Sciatic nerve (tissue), 2 donors: ENCODE measurements around the gene SPINT3. TPM values are rescaled to one million over a fixed set of nuclear protein-coding genes. Genes with fewer than 3 reads are reported as not detected.
"Not testable (repeated sequence)": the region's sequence is repeated elsewhere in the genome, so short reads cannot be mapped to it uniquely, and the experiment has no call there.

Experiments
- ATAC-seq: fragments of 200-7000 bp; cut with Tn5 transposase; one replicate; pipeline ENCODE4 v1.9.1; 2020; ENCODE audit warnings: mild to moderate bottlenecking, moderate library complexity
- DNase-seq: peaks from one replicate; pipeline ENCODE4 v3.0.0-alpha.2; 2020; ENCODE audit warnings: low spot score
- intact Hi-C: fragments of 100-400 bp; cut with DNase I; formaldehyde crosslinking; loops from one replicate; pipeline ENCODE4 v1.14.2; 2022
- total RNA-seq: library from RNA; stranded (reverse); fragmentation: NEBNext Ultra II Directional; extraction: Animal tissue kit (Norgen Biotek cat#: 25700); gene quantifications from one replicate; pipeline ENCODE4 v1.2.1, GENCODE V29; 2021
- donor health status: DM: no; HTN: no; CAD: no.
- donor health status: DM: no; HTN: no; CAD: no.

SPINT3 gene
- total RNA-seq, 1 donor from 2014 or later: not detected

- ATAC-seq: no peak
- no peak for DNase-seq
- intact Hi-C loops: no loop called here
Measured at GRCh38 chr20:45507011-45507820, 8.2 kb downstream of the SPINT3 start.

- no peak for DNase-seq
- intact Hi-C loops: no loop called here
- no peak for ATAC-seq
Measured at GRCh38 chr20:45506398-45506797, 9.0 kb downstream of the SPINT3 start.

- ATAC-seq (no peak), DNase-seq (no peak)
- intact Hi-C loops: no loop called here
Measured at GRCh38 chr20:45503403-45503802, 12.0 kb downstream of the SPINT3 start.

- intact Hi-C loops: no loop called here
- DNase-seq (no peak), ATAC-seq (no peak)
Measured at GRCh38 chr20:45502561-45502960, 12.9 kb downstream of the SPINT3 start.

GRCh38 chr20:45501600-45501999, 13.8 kb downstream of the SPINT3 start:
- no peak for ATAC-seq
- intact Hi-C loops: no loop called here
- no peak for DNase-seq

GRCh38 chr20:45500022-45500421, 15.4 kb downstream of the SPINT3 start:
- intact Hi-C loops: no loop called here
- DNase-seq (no peak), ATAC-seq (no peak)

GRCh38 chr20:45497971-45498494, 17.4 kb downstream of the SPINT3 start:
- ATAC-seq (no peak), DNase-seq (no peak)
- intact Hi-C loops: no loop called here

- intact Hi-C loops: no loop called here
- no peak for ATAC-seq
Measured at GRCh38 chr20:45496166-45496565, 19.3 kb downstream of the SPINT3 start.

GRCh38 chr20:45495501-45495941, 19.9 kb downstream of the SPINT3 start:
- ATAC-seq: no peak
- DNase-seq: no peak
- intact Hi-C loops: no loop called here

More at GRCh38 chr20:45496166-45496565, 19.3 kb downstream of the SPINT3 start:
- no peak for DNase-seq

- intact Hi-C loops: no loop called here
- ATAC-seq: no peak
- DNase-seq: no peak
Measured at GRCh38 chr20:45489083-45489531, 26.3 kb downstream of the SPINT3 start.

- intact Hi-C loops: no loop called here
- DNase-seq (no peak), ATAC-seq (no peak)
Measured at GRCh38 chr20:45487231-45487635, 28.2 kb downstream of the SPINT3 start.

GRCh38 chr20:45485388-45485787, 30.0 kb downstream of the SPINT3 start:
- no peak for DNase-seq
- intact Hi-C loops: no loop called here
- ATAC-seq: no peak

- intact Hi-C loops: no loop called here
- DNase-seq (no peak), ATAC-seq (no peak)
Measured at GRCh38 chr20:45484676-45485075, 30.7 kb downstream of the SPINT3 start.

GRCh38 chr20:45479822-45480221, 35.6 kb downstream of the SPINT3 start:
- intact Hi-C loops: no loop called here
- DNase-seq (no peak), ATAC-seq (no peak)

- intact Hi-C loops, ATAC-seq, DNase-seq: not testable (repeated sequence)
Measured at GRCh38 chr20:45477530-45478148, 37.8 kb downstream of the SPINT3 start.

GRCh38 chr20:45472286-45472685, 43.1 kb downstream of the SPINT3 start:
- intact Hi-C loops, ATAC-seq, DNase-seq: not testable (repeated sequence)

- peak; percentile 44 for ATAC-seq
- intact Hi-C loops: no loop called here
- DNase-seq: no peak
Measured at GRCh38 chr20:45470937-45471336, 44.5 kb downstream of the SPINT3 start.

GRCh38 chr20:45470262-45470931, 45.0 kb downstream of the SPINT3 start:
- DNase-seq (peak; percentile 80), ATAC-seq (peak; percentile 90)
- intact Hi-C loops: no loop called here
